ENCODE measurements around the gene MYB. TPM values are rescaled to one million over a fixed set of nuclear protein-coding genes. Genes with fewer than 3 reads are reported as not detected.
"Not testable (repeated sequence)": the region's sequence is repeated elsewhere in the genome, so short reads cannot be mapped to it uniquely, and the experiment has no call there.

MYB gene
- total RNA-seq, 2 experiments from 2014 or later: 7.5 to 8.2 TPM

GRCh38 chr6:135147637-135148592 is 33.2 kb upstream of the MYB start:
- no peak overlapping the region for H3K4me3 Mint-ChIP-seq
- ATAC-seq: no peak
- no peak overlapping the region for H3K27ac Mint-ChIP-seq
- H3K36me3 Mint-ChIP-seq (ENCODE audit: low read depth): peaks cover 5% of the 10 kb centered on the region
- DNase-seq: no peak
- CTCF ChIA-PET: interaction anchor here (0.9 to 4.2 kb wide), 10 partner anchors 9 to 66 kb away, joined by 3 to 40 read pairs (median 8); partner anchors contain the start of gene MYB
- H3K27me3 Mint-ChIP-seq (ENCODE audit: low read depth): no peaks in the 10 kb centered on the region
- POLR2A ChIA-PET: interaction anchor here (0.6 to 2.3 kb wide), 11 partner anchors 10 to 302 kb away, joined by 3 to 16 read pairs (median 5); partner anchors contain the start of genes HBS1L and MYB
- H3K4me1 Mint-ChIP-seq (ENCODE audit: low read depth): peaks cover 49% of the 10 kb centered on the region
- no peaks in the 10 kb centered on the region for H3K9me3 Mint-ChIP-seq (ENCODE audit: insufficient read depth)

GRCh38 chr6:135148889-135149288 is 32.2 kb upstream of the MYB start:
- Mint-ChIP-seq H3K27me3 (ENCODE audit: low read depth) (no peaks in the 10 kb centered on the region), H3K36me3 (ENCODE audit: low read depth) (peaks cover 5% of the 10 kb centered on the region), H3K27ac (no peak overlapping the region), H3K4me1 (ENCODE audit: low read depth) (peaks cover 49% of the 10 kb centered on the region), H3K9me3 (ENCODE audit: insufficient read depth) (no peaks in the 10 kb centered on the region), H3K4me3 (no peak overlapping the region)
- DNase-seq (no peak), ATAC-seq (no peak)
- ChIA-PET POLR2A (interaction anchor here (0.9 to 1.5 kb wide), 4 partner anchors 10 to 36 kb away, joined by 3 to 5 read pairs (median 4); partner anchors contain the start of gene MYB), CTCF (interaction anchor here (0.8 to 4.2 kb wide), 7 partner anchors 9 to 65 kb away, joined by 3 to 40 read pairs (median 8); partner anchors contain the start of gene MYB)

- no peaks in the 10 kb centered on the region for H3K27me3 Mint-ChIP-seq (ENCODE audit: low read depth)
- ChIA-PET CTCF (interaction anchor here (0.8 to 4.2 kb wide), 6 partner anchors 8 to 34 kb away, joined by 3 to 40 read pairs (median 8); partner anchors contain the start of gene MYB), POLR2A (interaction anchor here (0.9 to 1.5 kb wide), 3 partner anchors 14 to 35 kb away, joined by 3 to 5 read pairs (median 4); partner anchors contain the start of gene MYB)
- H3K36me3 Mint-ChIP-seq (ENCODE audit: low read depth): peaks cover 5% of the 10 kb centered on the region
- no peak overlapping the region for H3K4me3 Mint-ChIP-seq
- H3K9me3 Mint-ChIP-seq (ENCODE audit: insufficient read depth): no peaks in the 10 kb centered on the region
- no peak overlapping the region for H3K27ac Mint-ChIP-seq
- peaks cover 45% of the 10 kb centered on the region for H3K4me1 Mint-ChIP-seq (ENCODE audit: low read depth)
- no peak for ATAC-seq
- DNase-seq: no peak
Measured at GRCh38 chr6:135149376-135149775, 31.7 kb upstream of the MYB start.

- CTCF ChIA-PET: not testable (repeated sequence)
Measured at GRCh38 chr6:135150481-135150880, 30.6 kb upstream of the MYB start.

GRCh38 chr6:135154125-135154524 is 27.0 kb upstream of the MYB start:
- H3K27me3 Mint-ChIP-seq (ENCODE audit: low read depth); H3K4me1 Mint-ChIP-seq (ENCODE audit: low read depth); ATAC-seq; POLR2A ChIA-PET; H3K27ac Mint-ChIP-seq; H3K4me3 Mint-ChIP-seq; H3K36me3 Mint-ChIP-seq (ENCODE audit: low read depth); H3K9me3 Mint-ChIP-seq (ENCODE audit: insufficient read depth); DNase-seq: not testable (repeated sequence)
- CTCF ChIA-PET: interaction anchor here (1.3 to 2.0 kb wide), 3 partner anchors 8 to 30 kb away, joined by 3 to 10 read pairs (median 3); no protein-coding TSS in a partner anchor

More at GRCh38 chr6:135150481-135150880, 30.6 kb upstream of the MYB start:
- POLR2A ChIA-PET; H3K27me3 Mint-ChIP-seq (ENCODE audit: low read depth); ATAC-seq; H3K4me3 Mint-ChIP-seq; H3K27ac Mint-ChIP-seq; DNase-seq; H3K36me3 Mint-ChIP-seq (ENCODE audit: low read depth); H3K9me3 Mint-ChIP-seq (ENCODE audit: insufficient read depth): not testable (repeated sequence)
- peaks cover 34% of the 10 kb centered on the region for H3K4me1 Mint-ChIP-seq (ENCODE audit: low read depth)

DNA sequence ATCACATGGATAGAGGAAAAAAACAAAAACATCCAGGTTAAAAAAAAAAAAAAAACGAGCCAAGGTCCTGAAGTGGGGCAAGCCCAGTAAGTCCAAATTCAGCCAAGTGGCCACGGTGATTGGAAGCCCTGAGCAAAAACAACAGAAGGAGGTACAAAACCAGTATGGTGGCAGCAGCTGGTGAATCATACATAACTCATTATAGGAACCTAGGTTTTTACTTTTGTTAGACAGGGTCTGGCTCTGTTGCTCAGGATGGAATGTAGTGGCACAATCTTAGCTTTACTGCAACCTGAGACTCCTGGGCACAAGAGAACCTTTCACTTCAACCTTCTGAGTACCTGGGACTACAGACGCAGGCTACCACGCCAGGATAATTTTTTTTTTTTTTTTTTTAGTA is 22.7 kb upstream of the MYB start:
- Mint-ChIP-seq H3K4me1 (ENCODE audit: low read depth) (peaks cover 38% of the 10 kb centered on the region), H3K4me3 (no peak overlapping the region)

GRCh38 chr6:135159531-135159930 is 21.6 kb upstream of the MYB start:
- ChIA-PET CTCF (interaction anchor here (1.0 to 11.9 kb wide), 5 partner anchors 10 to 68 kb away, joined by 3 to 165 read pairs (median 7); partner anchors contain the start of gene MYB), POLR2A (interaction anchor here (1.2 to 12.0 kb wide), 5 partner anchors 11 to 105 kb away, joined by 4 to 212 read pairs (median 5); partner anchors contain the start of genes HBS1L and MYB)
- H3K27ac Mint-ChIP-seq: no peak overlapping the region
- DNase-seq (peak; percentile 53), ATAC-seq (peak; percentile 64)
- no peaks in the 10 kb centered on the region for H3K9me3 Mint-ChIP-seq (ENCODE audit: insufficient read depth)
- no peaks in the 10 kb centered on the region for H3K36me3 Mint-ChIP-seq (ENCODE audit: low read depth)
- H3K4me3 Mint-ChIP-seq: no peak overlapping the region
- H3K4me1 Mint-ChIP-seq (ENCODE audit: low read depth): peaks cover 43% of the 10 kb centered on the region
- no peaks in the 10 kb centered on the region for H3K27me3 Mint-ChIP-seq (ENCODE audit: low read depth)

More for the DNA sequence above, 22.7 kb upstream of the MYB start:
- Mint-ChIP-seq H3K36me3 (ENCODE audit: low read depth) (no peaks in the 10 kb centered on the region), H3K27ac (no peak overlapping the region), H3K27me3 (ENCODE audit: low read depth) (no peaks in the 10 kb centered on the region), H3K9me3 (ENCODE audit: insufficient read depth) (no peaks in the 10 kb centered on the region)
- no peak for DNase-seq
- ATAC-seq: no peak
- ChIA-PET CTCF (interaction anchor here (0.7 to 6.5 kb wide), 7 partner anchors 9 to 67 kb away, joined by 3 to 52 read pairs (median 4); partner anchors contain the start of gene MYB), POLR2A (interaction anchor here (1.8 to 1.9 kb wide), 2 partner anchors 10 to 22 kb away, joined by 5 to 13 read pairs; partner anchors contain the start of gene MYB)

GRCh38 chr6:135161411-135162395 is 19.4 kb upstream of the MYB start:
- ATAC-seq (no peak), DNase-seq (no peak)
- H3K36me3 Mint-ChIP-seq (ENCODE audit: low read depth): no peaks in the 10 kb centered on the region
- no peak overlapping the region for H3K4me3 Mint-ChIP-seq
- H3K27me3 Mint-ChIP-seq (ENCODE audit: low read depth): no peaks in the 10 kb centered on the region
- no peaks in the 10 kb centered on the region for H3K9me3 Mint-ChIP-seq (ENCODE audit: insufficient read depth)
- POLR2A ChIA-PET: interaction anchor here (0.6 to 12.0 kb wide), 11 partner anchors 10 to 181 kb away, joined by 3 to 212 read pairs (median 4); partner anchors contain the start of genes HBS1L and MYB
- H3K4me1 Mint-ChIP-seq (ENCODE audit: low read depth): peaks cover 45% of the 10 kb centered on the region
- CTCF ChIA-PET: interaction anchor here (0.7 to 11.9 kb wide), 14 partner anchors 8 to 164 kb away, joined by 3 to 165 read pairs (median 6); partner anchors contain the start of genes HBS1L and MYB
- H3K27ac Mint-ChIP-seq: peak overlapping the region; percentile 33

DNA sequence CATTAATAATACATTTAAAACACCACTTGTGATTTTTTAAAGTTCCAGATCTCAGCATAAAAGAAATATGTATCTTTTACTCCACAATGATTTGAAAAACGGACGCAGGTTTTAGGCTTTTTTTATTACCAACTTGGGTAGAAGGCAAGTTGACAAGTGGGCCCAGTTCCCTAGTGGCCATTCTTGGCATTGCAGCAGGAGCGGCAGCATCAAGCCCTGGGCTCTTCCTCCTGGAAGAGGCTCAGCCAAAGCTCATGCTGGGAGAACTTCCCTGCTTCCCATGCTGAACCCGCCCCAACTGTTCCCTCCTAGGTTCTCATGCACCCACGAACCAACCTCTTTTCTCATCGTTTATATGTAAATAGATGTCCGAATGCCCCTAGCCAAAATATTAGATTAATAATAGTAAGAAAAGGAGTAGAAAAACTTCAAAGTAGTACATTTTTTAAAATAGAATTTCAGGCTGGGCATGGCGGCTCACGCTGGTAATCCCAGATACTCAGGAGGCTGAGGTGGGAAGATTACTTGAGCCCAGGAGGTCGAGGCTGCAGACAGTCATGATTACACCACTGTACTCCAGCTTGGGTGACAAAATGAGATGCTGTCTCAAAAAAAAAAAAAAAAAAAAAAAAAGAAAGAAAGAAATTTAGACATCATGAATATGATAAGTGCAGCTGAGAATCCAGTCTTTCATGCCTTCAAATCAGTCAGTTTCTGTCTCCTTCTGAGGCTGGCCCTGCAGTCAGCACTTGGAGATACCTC is 18.2 kb upstream of the MYB start:
- CTCF ChIA-PET: interaction anchor here (0.9 to 11.9 kb wide), 17 partner anchors 10 to 165 kb away, joined by 3 to 165 read pairs (median 4); partner anchors contain the start of genes HBS1L and MYB
- Mint-ChIP-seq H3K36me3 (ENCODE audit: low read depth) (no peaks in the 10 kb centered on the region), H3K27ac (peak overlapping the region; percentile 68), H3K4me3 (peak overlapping the region; percentile 17), H3K9me3 (ENCODE audit: insufficient read depth) (no peaks in the 10 kb centered on the region), H3K4me1 (ENCODE audit: low read depth) (peaks cover 45% of the 10 kb centered on the region), H3K27me3 (ENCODE audit: low read depth) (no peaks in the 10 kb centered on the region)
- DNase-seq: peak; percentile 55
- ATAC-seq: no peak
- POLR2A ChIA-PET: interaction anchor here (0.6 to 12.0 kb wide), 11 partner anchors 9 to 182 kb away, joined by 3 to 212 read pairs (median 4); partner anchors contain the start of genes HBS1L and MYB

- ATAC-seq: peak; percentile 81
- CTCF ChIA-PET: interaction anchor here (0.7 to 11.9 kb wide), 12 partner anchors 16 to 112 kb away, joined by 3 to 165 read pairs (median 4); partner anchors contain the start of genes HBS1L and MYB
- POLR2A ChIA-PET: interaction anchor here (0.6 to 12.0 kb wide), 10 partner anchors 8 to 109 kb away, joined by 3 to 212 read pairs (median 4); partner anchors contain the start of genes HBS1L and MYB
- H3K27ac Mint-ChIP-seq: peak overlapping the region; percentile 68
- H3K4me1 Mint-ChIP-seq (ENCODE audit: low read depth): peaks cover 45% of the 10 kb centered on the region
- peak overlapping the region; percentile 17 for H3K4me3 Mint-ChIP-seq
- no peaks in the 10 kb centered on the region for H3K27me3 Mint-ChIP-seq (ENCODE audit: low read depth)
- no peaks in the 10 kb centered on the region for H3K36me3 Mint-ChIP-seq (ENCODE audit: low read depth)
- DNase-seq: peak; percentile 64
- no peaks in the 10 kb centered on the region for H3K9me3 Mint-ChIP-seq (ENCODE audit: insufficient read depth)
Measured at GRCh38 chr6:135163440-135163738, 17.7 kb upstream of the MYB start.
